ENCODE results near the gene TNFAIP1.

GRCh38 chr17:28395426-28395825 is 59.9 kb downstream of the TNFAIP1 start:
- no peak for TF ChIP-seq CTCF (IDR thresholded peaks at IDR 0.05)
- TF ChIP-seq POLR2AphosphoS5 (IDR thresholded peaks at IDR 0.05): no peak
